IPS-15b (cell line): ENCODE measurements around the gene MYLK4.
A peak's percentile ranks its signal among the peaks of the same experiment; 100 is the strongest.
"Not testable (repeated sequence)": the region's sequence is repeated elsewhere in the genome, so short reads cannot be mapped to it uniquely, and the experiment has no call there.

ENCODE experiments used
- H3K27me3 ChIP-seq: one replicate; pipeline ENCODE4 v1.6.1; 2013; ENCODE audit warnings: low read length; ENCODE audit not compliant: control insufficient read depth, insufficient read depth
- H3K36me3 ChIP-seq: one replicate; pipeline ENCODE4 v1.6.1; 2013; ENCODE audit warnings: low read length; ENCODE audit not compliant: control insufficient read depth, insufficient read depth
- H3K4me1 ChIP-seq: one replicate; pipeline ENCODE4 v1.6.1; 2013; ENCODE audit warnings: mild to moderate bottlenecking, low read length; ENCODE audit not compliant: control insufficient read depth, insufficient read depth
- H3K4me3 ChIP-seq: one replicate; pipeline ENCODE4 v1.5.1; 2013; ENCODE audit warnings: low read depth, low read length
- H3K9ac ChIP-seq: one replicate; pipeline ENCODE4 v1.6.1; 2013; ENCODE audit warnings: low read depth, mild to moderate bottlenecking, low read length
- H3K9me3 ChIP-seq: one replicate; pipeline ENCODE4 v1.6.1; 2013; ENCODE audit warnings: mild to moderate bottlenecking, low read length; ENCODE audit not compliant: control insufficient read depth, insufficient read depth

The MYLK4 gene

DNA sequence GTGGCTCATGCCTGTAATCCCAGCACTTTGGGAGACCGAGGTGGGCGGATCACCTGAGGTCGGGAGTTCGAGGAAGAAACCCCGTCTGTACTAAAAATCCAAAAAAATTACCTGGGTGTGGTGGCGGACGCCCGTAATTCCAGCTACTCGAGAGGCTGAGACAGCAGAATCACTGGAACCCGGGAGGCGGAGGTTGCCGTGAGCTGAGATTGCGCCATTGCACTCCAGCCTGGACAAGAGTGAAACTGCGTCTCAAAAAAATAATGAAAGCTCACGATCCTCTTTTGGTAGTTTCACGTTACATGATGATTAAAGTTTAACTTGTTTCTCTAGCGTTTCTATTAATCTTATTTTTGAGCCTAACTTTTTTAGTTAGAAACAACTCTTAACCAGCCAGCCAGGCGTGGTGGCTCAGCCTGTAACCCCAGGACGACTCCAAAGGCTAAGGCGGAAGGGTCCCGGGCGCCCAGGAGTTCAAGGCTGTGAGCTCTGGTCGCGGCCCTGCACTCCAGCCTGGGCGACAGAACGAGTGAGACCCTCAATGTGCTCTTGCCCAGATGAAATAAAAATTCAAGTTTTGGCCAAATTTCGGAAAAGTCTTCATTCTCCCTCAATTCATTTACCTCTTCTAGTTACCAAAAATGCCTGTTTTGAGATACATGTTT is 13.3 kb upstream of the MYLK4 start:
- H3K27me3 ChIP-seq: no peaks in the 10 kb centered on the region
- H3K4me1 ChIP-seq: peaks cover 4% of the 10 kb centered on the region
- no peaks in the 10 kb centered on the region for H3K9me3 ChIP-seq
- H3K36me3 ChIP-seq: no peaks in the 10 kb centered on the region
- peak overlapping the region; percentile 72 for H3K4me3 ChIP-seq
- H3K9ac ChIP-seq: no peak overlapping the region

DNA sequence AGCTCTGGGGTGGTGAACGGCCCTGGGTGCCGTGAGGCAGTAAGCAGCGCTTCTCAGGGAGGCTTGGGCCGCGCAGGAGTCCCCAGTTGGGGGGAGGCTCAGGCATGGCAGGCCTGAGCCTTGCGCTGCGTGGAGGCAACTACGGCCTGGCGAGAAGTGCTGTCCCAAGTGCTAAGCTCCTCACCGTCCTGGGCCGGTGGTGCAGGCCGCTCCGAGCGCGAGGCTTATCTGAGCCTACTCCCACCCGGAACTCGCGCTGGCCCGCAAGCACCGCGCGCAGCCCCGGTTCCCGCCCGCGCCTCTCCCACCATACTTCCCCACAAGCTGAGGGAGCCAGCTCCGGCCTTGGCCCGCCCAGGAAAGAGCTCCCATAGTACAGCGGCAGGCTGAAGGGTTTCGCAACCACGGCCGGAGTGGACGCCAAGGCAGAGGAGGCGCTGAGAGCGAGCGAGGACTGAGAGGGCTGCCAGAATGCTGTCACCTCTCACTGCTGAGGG is 12.7 kb upstream of the MYLK4 start:
- Histone ChIP-seq H3K9me3 (no peaks in the 10 kb centered on the region), H3K27me3 (no peaks in the 10 kb centered on the region), H3K9ac (no peak overlapping the region), H3K4me1 (peaks cover 4% of the 10 kb centered on the region), H3K4me3 (no peak overlapping the region), H3K36me3 (no peaks in the 10 kb centered on the region)

DNA sequence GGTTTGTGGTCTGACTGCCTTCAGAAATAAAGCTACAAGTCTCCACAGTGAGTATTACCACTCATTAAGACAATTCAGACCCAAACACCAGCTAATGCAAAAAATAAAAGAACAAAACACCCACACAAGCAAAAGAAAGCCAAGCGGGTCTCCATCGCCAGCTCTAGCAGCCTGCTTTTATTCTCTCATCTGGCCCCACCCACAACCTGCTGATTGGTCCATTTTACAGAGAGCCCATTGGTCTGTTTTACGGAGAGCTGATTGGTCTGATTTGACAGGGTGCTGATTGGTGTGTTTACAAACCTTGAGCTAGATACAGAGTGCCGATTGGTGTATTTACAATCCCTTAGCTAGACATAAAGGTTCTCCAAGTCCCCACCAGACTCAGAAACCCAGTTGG is 12.1 kb upstream of the MYLK4 start:
- not testable (repeated sequence) for H3K36me3 ChIP-seq, H3K27me3 ChIP-seq, H3K9ac ChIP-seq, H3K9me3 ChIP-seq, H3K4me1 ChIP-seq, H3K4me3 ChIP-seq

DNA sequence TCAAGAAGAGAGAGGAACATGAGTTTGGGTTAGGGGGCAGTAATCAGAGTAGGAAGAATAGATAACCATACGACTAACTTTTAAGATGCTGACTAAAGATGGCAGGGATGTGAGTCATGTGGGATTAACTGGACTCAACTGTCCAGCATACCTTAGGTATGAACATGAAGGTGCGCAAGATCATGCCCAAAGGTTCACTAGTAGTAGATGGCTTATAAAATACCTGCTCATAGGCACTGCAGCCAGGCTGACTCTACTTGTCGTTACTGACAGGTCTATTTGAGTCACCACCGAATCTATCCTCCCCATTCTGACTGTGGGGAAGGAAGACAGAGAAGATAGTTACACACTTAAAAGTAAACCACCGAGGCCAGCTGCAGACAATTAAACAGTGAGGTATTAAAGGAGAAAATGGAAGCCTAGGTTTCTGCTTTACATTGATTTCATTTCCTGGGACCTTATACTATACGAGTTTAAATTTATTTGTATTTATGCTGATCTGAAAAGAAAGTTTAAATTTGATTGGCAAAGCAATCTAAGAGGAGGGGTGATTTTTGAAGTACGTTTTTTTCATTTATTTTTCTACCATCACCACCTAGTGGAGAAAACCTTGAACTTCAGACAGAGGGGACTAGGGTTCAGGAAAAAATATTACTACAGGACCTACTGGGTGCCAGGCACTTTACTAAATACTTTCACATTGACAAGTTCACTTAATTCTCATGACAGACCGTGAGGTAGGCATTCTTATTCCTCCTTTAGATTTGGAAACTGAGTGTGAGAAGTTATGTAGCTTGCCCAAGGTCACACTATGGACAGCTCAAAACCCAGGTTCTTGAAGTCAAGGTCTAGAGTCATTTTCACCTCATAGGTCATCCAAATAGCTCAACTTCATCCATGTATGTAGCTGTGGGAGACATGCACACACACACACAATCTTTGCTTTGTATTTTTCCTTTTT is 10.4 kb upstream of the MYLK4 start:
- H3K4me3 ChIP-seq: no peak overlapping the region
- no peak overlapping the region for H3K9ac ChIP-seq
- H3K9me3 ChIP-seq: no peaks in the 10 kb centered on the region
- no peaks in the 10 kb centered on the region for H3K27me3 ChIP-seq
- H3K4me1 ChIP-seq: no peaks in the 10 kb centered on the region
- no peaks in the 10 kb centered on the region for H3K36me3 ChIP-seq

DNA sequence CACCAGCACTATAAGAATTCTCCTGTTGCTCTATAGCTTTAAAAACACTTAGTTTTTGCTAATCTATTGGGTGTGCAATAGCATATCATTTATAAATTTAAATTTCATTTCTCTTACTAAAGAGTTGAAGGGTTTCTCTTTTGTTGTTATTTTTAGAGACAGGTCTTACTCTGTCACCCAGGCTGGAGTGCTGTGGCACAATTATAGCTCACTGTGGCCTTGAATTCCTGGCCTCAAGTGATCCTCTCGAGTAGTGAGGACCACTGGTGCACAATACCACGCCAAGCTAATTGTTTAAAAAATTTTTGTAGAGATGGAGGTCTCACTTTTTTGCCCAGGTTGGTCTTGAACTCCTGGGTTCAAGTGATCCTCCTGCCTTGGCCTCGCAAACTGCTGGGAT is 8.3 kb upstream of the MYLK4 start:
- Histone ChIP-seq H3K4me1 (no peaks in the 10 kb centered on the region), H3K9me3 (no peaks in the 10 kb centered on the region), H3K36me3 (no peaks in the 10 kb centered on the region), H3K27me3 (no peaks in the 10 kb centered on the region), H3K4me3 (no peak overlapping the region), H3K9ac (no peak overlapping the region)

DNA sequence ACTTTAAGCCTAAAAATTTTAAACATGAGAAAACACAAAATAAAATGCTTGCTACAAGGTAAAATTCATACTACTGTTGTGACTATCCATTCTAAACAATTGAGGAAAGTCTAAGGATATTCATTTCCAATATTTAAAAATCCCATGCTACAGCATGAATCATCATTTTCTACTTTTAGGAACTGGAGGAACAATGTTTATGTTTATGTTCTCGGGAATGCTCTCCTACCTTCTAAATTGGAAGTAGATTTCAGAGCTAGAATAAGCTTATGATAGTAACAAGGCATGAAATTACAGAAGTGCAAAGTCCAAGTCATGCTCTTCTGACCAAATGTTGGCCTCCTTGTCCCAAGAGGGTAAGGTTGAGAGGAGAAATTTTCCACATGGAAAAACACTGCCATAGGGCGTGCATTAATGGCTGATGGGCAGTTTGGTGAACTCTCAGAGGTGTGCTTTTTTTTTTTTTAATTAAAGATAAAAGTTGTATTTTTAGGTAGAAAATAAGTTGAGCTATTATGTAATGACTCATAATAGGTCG is 6.0 kb upstream of the MYLK4 start:
- no peaks in the 10 kb centered on the region for H3K4me1 ChIP-seq

DNA sequence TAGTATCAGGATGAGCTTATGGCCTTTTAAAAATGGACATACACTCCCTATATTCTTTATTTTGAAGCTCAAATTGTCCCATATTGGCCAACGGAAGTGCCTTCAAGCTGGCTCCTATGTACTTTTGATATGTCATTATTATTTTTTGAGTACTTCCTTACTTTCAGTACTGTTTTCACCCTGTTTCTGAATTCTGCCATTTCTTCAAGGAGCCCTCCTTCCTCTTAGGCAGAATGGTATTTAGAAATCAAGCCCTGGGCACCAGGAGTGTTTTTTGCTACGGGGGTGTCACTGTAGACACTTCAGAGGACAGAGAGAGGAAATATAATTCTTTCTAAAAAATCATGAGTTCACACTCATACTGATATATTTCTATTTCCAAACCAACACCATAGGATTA is 5.5 kb upstream of the MYLK4 start:
- no peaks in the 10 kb centered on the region for H3K9me3 ChIP-seq
- no peak overlapping the region for H3K9ac ChIP-seq
- H3K36me3 ChIP-seq: no peaks in the 10 kb centered on the region
- no peaks in the 10 kb centered on the region for H3K4me1 ChIP-seq
- no peaks in the 10 kb centered on the region for H3K27me3 ChIP-seq
- H3K4me3 ChIP-seq: no peak overlapping the region

More for the DNA sequence above, 6.0 kb upstream of the MYLK4 start:
- no peaks in the 10 kb centered on the region for H3K36me3 ChIP-seq
- H3K9me3 ChIP-seq: no peaks in the 10 kb centered on the region
- no peak overlapping the region for H3K4me3 ChIP-seq
- no peak overlapping the region for H3K9ac ChIP-seq
- no peaks in the 10 kb centered on the region for H3K27me3 ChIP-seq

DNA sequence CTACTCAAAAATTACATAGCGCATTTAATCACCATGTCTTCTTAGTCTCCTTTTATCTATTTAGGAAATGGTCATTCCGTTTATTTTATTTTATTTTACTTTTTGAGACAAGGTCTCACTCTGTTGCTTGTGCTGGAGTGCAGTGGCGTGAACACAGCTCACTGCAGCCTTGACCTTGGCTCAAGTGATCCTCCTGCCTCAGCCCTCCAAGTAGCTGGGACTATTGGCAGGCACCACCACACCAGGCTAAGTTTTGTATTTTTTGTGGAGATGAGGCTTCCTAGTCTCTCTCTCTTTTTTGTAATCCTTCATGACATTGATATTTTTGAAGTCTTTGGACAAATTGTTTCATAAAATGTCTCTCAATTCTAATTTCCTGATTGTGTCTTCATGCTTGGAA is 4.7 kb upstream of the MYLK4 start:
- Histone ChIP-seq H3K4me3 (no peak overlapping the region), H3K27me3 (no peaks in the 10 kb centered on the region), H3K36me3 (no peaks in the 10 kb centered on the region), H3K9ac (no peak overlapping the region), H3K9me3 (no peaks in the 10 kb centered on the region), H3K4me1 (no peaks in the 10 kb centered on the region)

DNA sequence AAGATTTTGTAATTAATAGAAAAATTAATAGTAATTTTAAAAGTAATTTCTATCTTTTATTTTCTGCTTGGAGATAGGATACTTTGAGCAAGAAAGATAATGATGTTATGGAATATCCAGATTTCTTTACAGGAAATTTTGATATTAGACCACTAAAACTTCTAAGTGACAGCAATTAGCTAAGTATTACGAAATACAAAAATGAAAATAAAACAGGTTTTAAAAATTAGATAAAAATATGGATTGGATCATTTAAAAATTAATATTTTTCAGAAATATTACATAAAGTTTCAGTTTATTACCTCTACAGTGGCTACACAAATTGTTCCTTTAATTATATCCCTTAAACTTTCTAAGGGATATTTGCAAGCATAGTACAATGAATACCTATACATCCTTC is 4.2 kb upstream of the MYLK4 start:
- H3K4me3 ChIP-seq: no peak overlapping the region
- no peaks in the 10 kb centered on the region for H3K27me3 ChIP-seq
- no peaks in the 10 kb centered on the region for H3K36me3 ChIP-seq
- no peaks in the 10 kb centered on the region for H3K4me1 ChIP-seq
- no peaks in the 10 kb centered on the region for H3K9me3 ChIP-seq
- no peak overlapping the region for H3K9ac ChIP-seq

DNA sequence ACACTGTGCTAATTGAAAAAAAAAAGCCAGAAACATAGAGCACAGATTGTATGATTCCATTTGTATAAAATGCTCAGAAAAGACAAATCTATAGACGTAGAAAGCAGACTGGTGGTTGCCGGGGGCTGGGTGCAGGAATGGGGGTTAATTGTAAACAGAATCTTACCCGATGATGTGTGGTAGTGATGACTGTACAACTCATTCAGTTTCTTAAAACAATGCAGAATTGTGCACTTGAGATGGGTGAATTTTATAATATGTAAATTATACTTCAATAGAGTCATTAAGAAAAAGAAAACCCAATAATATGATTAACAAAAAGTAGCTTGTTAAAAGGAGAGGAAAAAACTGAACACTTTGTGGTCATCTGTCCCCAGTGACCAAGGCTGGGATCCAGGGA is 3.7 kb upstream of the MYLK4 start:
- no peaks in the 10 kb centered on the region for H3K9me3 ChIP-seq
- no peaks in the 10 kb centered on the region for H3K36me3 ChIP-seq
- H3K4me3 ChIP-seq: no peak overlapping the region
- H3K4me1 ChIP-seq: no peaks in the 10 kb centered on the region
- H3K27me3 ChIP-seq: no peaks in the 10 kb centered on the region
- H3K9ac ChIP-seq: no peak overlapping the region

DNA sequence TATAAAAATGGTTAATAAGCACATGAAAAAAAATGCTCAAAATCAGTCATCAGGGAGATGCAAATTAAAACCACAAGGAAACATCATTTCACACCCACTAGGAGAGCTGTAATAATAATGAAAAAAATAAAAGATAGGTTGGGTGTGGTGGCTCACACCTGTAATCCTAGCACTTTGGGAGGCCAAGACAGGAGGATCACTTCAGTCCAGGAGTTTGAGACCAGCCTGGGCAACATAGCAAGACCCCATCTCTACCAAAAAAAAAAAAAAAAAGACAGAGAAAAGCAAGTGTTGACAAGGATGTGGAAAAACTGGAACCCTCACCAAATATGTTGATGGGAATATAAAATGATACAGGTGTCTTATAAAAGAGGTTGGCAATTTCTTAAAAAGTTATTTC is 3.0 kb upstream of the MYLK4 start:
- Histone ChIP-seq H3K9me3 (no peaks in the 10 kb centered on the region), H3K36me3 (no peaks in the 10 kb centered on the region), H3K4me3 (no peak overlapping the region), H3K4me1 (no peaks in the 10 kb centered on the region), H3K9ac (no peak overlapping the region), H3K27me3 (no peaks in the 10 kb centered on the region)

DNA sequence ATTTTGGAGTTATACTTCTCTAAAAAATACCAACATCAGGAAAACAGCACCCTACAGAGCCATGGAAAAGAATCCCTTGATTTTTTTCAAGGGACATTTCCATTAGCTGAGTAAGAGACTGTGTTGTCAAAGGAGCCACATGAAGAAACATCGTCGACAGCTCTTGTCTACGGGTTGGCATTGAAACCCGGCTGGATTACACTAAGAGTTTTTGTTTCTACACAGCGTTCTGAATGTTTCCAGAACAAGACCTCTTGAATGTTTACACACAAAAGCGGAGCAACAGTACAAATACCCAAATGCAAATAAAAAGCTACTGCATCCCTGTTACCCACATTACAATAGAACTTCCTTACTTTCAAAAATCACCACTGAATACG is 2.4 kb upstream of the MYLK4 start:
- Histone ChIP-seq H3K9me3 (no peaks in the 10 kb centered on the region), H3K4me1 (no peaks in the 10 kb centered on the region), H3K4me3 (no peak overlapping the region), H3K36me3 (no peaks in the 10 kb centered on the region), H3K27me3 (no peaks in the 10 kb centered on the region), H3K9ac (no peak overlapping the region)
